Measurements from ENCODE around the gene MCC. TPM values are rescaled to one million over a fixed set of nuclear protein-coding genes. Genes with fewer than 3 reads are reported as not detected.
A peak's percentile ranks its signal among the peaks of the same experiment; 100 is the strongest.

The MCC gene
- total RNA-seq, 2 donors from 2014 or later = 4.3 TPM

DNA sequence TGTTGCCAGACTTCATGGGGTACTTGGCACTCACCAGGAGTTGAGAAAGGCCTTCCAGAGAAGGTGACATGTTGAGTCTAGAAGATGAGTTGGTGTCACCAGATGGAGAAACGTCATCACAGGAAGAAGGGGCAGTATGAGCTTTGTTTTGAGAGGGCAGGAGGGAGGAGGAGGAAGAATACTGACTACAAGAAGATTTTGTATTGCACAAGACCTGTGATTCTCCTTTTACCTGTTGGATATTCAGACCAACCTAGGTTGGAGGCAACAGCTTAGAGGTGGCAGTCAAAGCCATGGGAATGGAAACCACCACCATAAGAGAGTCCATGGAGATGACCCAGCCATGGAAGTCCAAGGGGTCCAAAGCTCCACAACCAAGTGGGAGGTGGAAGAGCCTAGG, 207.7 kb downstream of the MCC start:
- Mint-ChIP-seq H3K9me3 (no peaks in the 10 kb centered on the region), H3K36me3 (ENCODE audit: low read depth) (no peaks in the 10 kb centered on the region), H3K27ac (no peak overlapping the region), H3K4me1 (no peaks in the 10 kb centered on the region), H3K27me3 (no peaks in the 10 kb centered on the region), H3K4me3 (no peak overlapping the region)
- ATAC-seq (replicated peaks) = no peak

- Mint-ChIP-seq H3K27me3 (no peaks in the 10 kb centered on the region), H3K36me3 (ENCODE audit: low read depth) (no peaks in the 10 kb centered on the region), H3K4me3 (no peak overlapping the region), H3K27ac (no peak overlapping the region), H3K9me3 (no peaks in the 10 kb centered on the region), H3K4me1 (peaks cover 2% of the 10 kb centered on the region)
- peak; percentile 90 for ATAC-seq (replicated peaks)
Observed at GRCh38 chr5:113278976-113279375, 209.3 kb downstream of the MCC start.

- Mint-ChIP-seq H3K27me3 (no peaks in the 10 kb centered on the region), H3K9me3 (no peaks in the 10 kb centered on the region), H3K4me1 (peaks cover 3% of the 10 kb centered on the region), H3K36me3 (ENCODE audit: low read depth) (no peaks in the 10 kb centered on the region), H3K27ac (no peak overlapping the region), H3K4me3 (no peak overlapping the region)
- no peak for ATAC-seq (replicated peaks)
Observed at GRCh38 chr5:113276493-113276892, 211.8 kb downstream of the MCC start.

GRCh38 chr5:113276001-113276400, 212.3 kb downstream of the MCC start:
- no peaks in the 10 kb centered on the region for H3K27me3 Mint-ChIP-seq
- H3K4me1 Mint-ChIP-seq = peaks cover 3% of the 10 kb centered on the region
- no peak overlapping the region for H3K27ac Mint-ChIP-seq
- no peaks in the 10 kb centered on the region for H3K9me3 Mint-ChIP-seq
- ATAC-seq (replicated peaks) = no peak
- no peaks in the 10 kb centered on the region for H3K36me3 Mint-ChIP-seq (ENCODE audit: low read depth)
- H3K4me3 Mint-ChIP-seq = no peak overlapping the region

DNA sequence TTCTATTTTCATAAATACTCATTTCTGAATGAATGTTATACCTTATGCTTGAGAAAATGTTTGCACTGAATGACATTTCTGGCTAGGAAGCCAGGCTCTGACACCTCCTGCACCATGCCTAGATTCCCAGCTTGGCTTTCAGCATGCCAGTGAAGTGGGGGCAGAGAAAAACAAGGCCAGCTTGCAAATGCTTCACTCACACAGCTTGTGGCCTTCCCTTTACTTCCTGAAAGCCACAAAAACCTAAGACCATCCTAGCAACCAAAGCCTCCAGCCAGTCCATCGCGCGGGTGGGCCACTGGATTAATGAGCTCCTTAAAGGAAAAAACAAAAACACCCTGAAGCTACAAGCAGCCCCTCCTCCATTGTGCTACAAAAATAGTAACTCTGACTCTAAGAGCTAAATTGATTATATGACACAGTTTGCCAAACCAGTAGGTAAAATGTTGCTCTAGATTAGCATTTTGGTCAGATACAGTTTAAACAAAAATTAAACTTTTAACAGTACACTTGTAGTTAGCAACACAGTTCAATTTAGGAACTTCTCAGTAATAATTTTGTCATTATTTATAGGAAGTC, 213.3 kb downstream of the MCC start:
- Mint-ChIP-seq H3K4me1 (peaks cover 3% of the 10 kb centered on the region), H3K9me3 (no peaks in the 10 kb centered on the region), H3K4me3 (no peak overlapping the region), H3K27me3 (no peaks in the 10 kb centered on the region), H3K27ac (no peak overlapping the region), H3K36me3 (ENCODE audit: low read depth) (no peaks in the 10 kb centered on the region)
- no peak for ATAC-seq (replicated peaks)

DNA sequence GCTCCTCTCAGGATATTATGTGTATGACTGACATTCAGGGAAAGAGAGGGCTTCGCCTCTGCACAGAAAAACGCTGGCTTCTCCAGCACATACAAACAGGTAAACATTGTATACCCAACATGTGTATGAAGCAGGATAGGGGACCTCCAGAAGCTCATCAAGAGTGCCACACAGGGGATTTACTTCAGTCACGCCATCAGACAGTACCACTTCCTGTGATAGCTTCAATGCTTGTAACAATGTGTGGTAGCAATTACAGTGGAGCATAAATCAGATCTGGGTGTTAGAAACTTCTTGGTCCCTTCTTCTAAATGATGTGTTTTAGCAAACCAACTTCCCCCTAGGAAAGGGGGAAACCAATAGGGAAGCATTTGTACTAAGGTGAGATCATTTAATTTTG, 214.3 kb downstream of the MCC start:
- H3K36me3 Mint-ChIP-seq (ENCODE audit: low read depth) = no peaks in the 10 kb centered on the region
- no peaks in the 10 kb centered on the region for H3K27me3 Mint-ChIP-seq
- no peak overlapping the region for H3K27ac Mint-ChIP-seq
- H3K4me1 Mint-ChIP-seq = peaks cover 3% of the 10 kb centered on the region
- no peak overlapping the region for H3K4me3 Mint-ChIP-seq
- ATAC-seq (replicated peaks) = no peak
- no peaks in the 10 kb centered on the region for H3K9me3 Mint-ChIP-seq

DNA sequence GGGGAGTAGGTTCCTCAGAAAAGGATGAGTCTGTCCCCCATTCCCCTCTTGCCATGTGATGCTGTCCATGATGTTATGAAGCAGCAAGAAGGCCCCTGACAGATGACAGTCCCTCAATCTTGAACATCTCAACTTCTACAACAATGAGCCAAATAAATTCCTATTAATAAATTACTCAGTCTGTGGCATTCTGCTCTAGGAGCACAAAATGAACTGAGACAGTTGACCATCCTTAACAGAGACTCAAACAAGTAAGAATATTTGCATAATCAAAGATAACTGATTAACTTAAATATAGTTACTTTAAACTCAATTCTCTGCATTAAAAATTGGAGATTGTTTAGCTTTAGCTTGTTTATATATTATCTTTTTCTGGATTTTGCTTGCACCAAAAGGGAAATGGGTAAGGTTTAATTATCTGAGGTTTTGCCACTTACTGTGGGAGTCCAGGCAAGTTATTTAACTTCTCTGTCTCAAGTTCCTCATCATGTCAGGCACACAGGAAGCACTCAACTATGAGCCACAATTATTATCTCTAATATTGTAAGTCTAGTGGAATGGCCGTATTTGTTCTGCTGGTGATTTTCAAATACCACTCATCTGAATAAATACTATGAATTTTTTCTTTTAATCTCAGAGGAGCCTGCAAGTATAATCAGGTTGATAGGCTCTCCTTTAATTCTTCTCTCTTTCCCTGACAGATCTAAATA, 216.4 kb downstream of the MCC start:
- Mint-ChIP-seq H3K27me3 (peaks cover 5% of the 10 kb centered on the region), H3K4me3 (no peak overlapping the region), H3K36me3 (ENCODE audit: low read depth) (no peaks in the 10 kb centered on the region), H3K4me1 (peaks cover 3% of the 10 kb centered on the region), H3K9me3 (no peaks in the 10 kb centered on the region), H3K27ac (no peak overlapping the region)
- no peak for ATAC-seq (replicated peaks)

GRCh38 chr5:113271015-113271414, 217.2 kb downstream of the MCC start:
- no peak overlapping the region for H3K27ac Mint-ChIP-seq
- no peaks in the 10 kb centered on the region for H3K9me3 Mint-ChIP-seq
- H3K4me3 Mint-ChIP-seq = no peak overlapping the region
- H3K4me1 Mint-ChIP-seq = peaks cover 3% of the 10 kb centered on the region
- ATAC-seq (replicated peaks) = no peak
- H3K36me3 Mint-ChIP-seq (ENCODE audit: low read depth) = no peaks in the 10 kb centered on the region
- H3K27me3 Mint-ChIP-seq = peaks cover 5% of the 10 kb centered on the region

DNA sequence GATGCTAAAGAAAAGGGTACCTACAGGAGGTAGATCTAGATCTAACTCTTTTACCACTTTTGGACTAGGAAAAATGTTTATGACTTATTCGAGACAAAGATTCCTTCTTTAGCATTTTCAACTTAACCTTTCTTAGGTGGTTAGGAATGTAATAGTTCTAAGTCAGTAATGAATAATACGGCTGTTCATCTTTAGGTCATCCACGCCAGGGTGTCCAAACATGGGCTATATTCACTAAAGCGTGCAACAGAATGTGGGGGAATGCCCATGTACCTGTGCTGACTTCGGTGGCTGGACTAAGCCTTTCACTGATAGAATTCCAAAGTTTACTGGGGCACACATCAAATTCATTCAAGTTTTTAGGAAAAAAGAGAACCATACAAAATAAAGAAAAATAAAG, 218.2 kb downstream of the MCC start:
- no peaks in the 10 kb centered on the region for H3K9me3 Mint-ChIP-seq
- H3K4me1 Mint-ChIP-seq = peaks cover 3% of the 10 kb centered on the region
- no peaks in the 10 kb centered on the region for H3K36me3 Mint-ChIP-seq (ENCODE audit: low read depth)
- H3K27me3 Mint-ChIP-seq = peaks cover 5% of the 10 kb centered on the region
- ATAC-seq (replicated peaks) = no peak
- H3K27ac Mint-ChIP-seq = no peak overlapping the region
- no peak overlapping the region for H3K4me3 Mint-ChIP-seq

DNA sequence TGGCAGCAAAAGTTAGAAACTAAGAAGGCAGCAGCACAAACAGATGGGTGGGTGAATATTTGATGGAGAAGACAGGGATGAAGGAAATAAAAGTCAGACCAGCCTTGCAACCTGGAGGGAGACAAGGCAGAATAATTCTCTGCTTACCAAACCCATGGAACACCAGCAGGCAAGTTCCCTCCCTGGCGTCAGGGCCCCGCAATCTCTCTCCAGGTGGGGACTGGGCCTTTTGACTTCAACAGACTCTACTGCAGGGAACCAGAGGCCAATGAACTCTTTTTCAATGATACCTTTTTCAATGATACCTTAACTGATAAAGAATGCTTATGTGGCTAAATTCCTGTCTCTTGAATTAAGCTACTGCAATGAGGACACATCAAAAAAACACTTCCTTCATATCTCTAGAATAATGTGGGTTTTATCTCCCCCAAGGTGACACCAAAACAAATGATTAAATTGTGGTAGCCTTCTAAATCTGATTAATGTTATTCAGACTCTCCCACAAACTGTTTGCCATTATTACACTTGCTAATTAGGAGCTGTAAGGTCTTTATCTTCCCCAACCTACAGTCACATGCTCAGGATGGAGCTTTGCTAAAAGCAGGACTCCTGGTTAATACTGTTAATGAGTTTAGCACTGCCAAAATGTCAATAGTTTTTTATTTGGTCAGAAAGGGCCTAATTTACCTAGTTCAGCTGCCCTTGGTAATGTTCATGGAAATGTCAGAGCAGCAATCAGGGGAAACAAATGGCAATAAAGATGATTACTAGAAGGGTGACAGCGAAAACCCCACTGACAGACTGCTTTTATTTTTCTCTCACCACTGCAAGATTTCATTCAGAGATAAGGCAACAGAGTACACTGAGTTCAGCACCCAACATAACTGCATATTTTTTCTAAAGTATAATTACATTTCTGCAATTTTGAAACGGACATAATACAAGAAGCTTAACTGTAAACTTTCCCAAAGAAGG, 218.9 kb downstream of the MCC start:
- H3K27me3 Mint-ChIP-seq = peaks cover 5% of the 10 kb centered on the region
- no peaks in the 10 kb centered on the region for H3K36me3 Mint-ChIP-seq (ENCODE audit: low read depth)
- no peaks in the 10 kb centered on the region for H3K9me3 Mint-ChIP-seq
- no peak for ATAC-seq (replicated peaks)
- H3K4me3 Mint-ChIP-seq = no peak overlapping the region
- H3K4me1 Mint-ChIP-seq = peaks cover 3% of the 10 kb centered on the region
- H3K27ac Mint-ChIP-seq = no peak overlapping the region

- H3K4me3 Mint-ChIP-seq = no peak overlapping the region
- no peak overlapping the region for H3K27ac Mint-ChIP-seq
- peaks cover 5% of the 10 kb centered on the region for H3K27me3 Mint-ChIP-seq
- no peaks in the 10 kb centered on the region for H3K4me1 Mint-ChIP-seq
- no peaks in the 10 kb centered on the region for H3K36me3 Mint-ChIP-seq (ENCODE audit: low read depth)
- no peaks in the 10 kb centered on the region for H3K9me3 Mint-ChIP-seq
- no peak for ATAC-seq (replicated peaks)
Observed at GRCh38 chr5:113268232-113268631, 220.0 kb downstream of the MCC start.

- Mint-ChIP-seq H3K9me3 (no peaks in the 10 kb centered on the region), H3K4me3 (no peak overlapping the region), H3K36me3 (ENCODE audit: low read depth) (no peaks in the 10 kb centered on the region), H3K27ac (no peak overlapping the region), H3K4me1 (no peaks in the 10 kb centered on the region), H3K27me3 (peaks cover 5% of the 10 kb centered on the region)
- ATAC-seq (replicated peaks) = no peak
Observed at GRCh38 chr5:113267361-113267900, 220.8 kb downstream of the MCC start.

DNA sequence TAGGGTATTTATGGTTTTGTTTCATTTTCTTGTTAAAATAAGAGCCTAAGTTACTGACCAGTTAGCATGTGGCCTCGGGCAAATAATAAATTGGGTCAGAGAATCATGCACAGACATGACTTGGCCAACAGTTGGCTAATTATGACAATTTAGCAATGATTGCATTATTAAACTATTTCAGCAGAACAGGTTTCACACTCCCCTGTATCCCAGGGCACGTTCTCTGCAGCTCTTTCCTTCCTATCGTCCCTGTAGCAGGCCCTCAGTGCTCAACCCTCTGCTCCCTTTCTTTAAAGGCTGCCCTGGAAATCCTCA, 221.4 kb downstream of the MCC start:
- Mint-ChIP-seq H3K9me3 (no peaks in the 10 kb centered on the region), H3K27ac (no peak overlapping the region)

GRCh38 chr5:113266227-113266912, 221.9 kb downstream of the MCC start:
- Mint-ChIP-seq H3K9me3 (no peaks in the 10 kb centered on the region), H3K4me3 (no peak overlapping the region), H3K27me3 (peaks cover 5% of the 10 kb centered on the region), H3K27ac (no peak overlapping the region), H3K36me3 (ENCODE audit: low read depth) (no peaks in the 10 kb centered on the region), H3K4me1 (no peaks in the 10 kb centered on the region)
- no peak for ATAC-seq (replicated peaks)

More for the DNA sequence above, 221.4 kb downstream of the MCC start:
- Mint-ChIP-seq H3K27me3 (peaks cover 5% of the 10 kb centered on the region), H3K36me3 (ENCODE audit: low read depth) (no peaks in the 10 kb centered on the region), H3K4me3 (no peak overlapping the region), H3K4me1 (no peaks in the 10 kb centered on the region)
- ATAC-seq (replicated peaks) = no peak
